GM23248 (cell line): ENCODE measurements around the gene PITPNB.

Experiments used
- EZH2 ChIP-seq: fragments of 200-600 bp; sonication (generic); IDR thresholded peaks from 2 replicates; pipeline ENCODE4 v1.6.1; 2018; ENCODE audit warnings: antibody characterized with exemption, mild to moderate bottlenecking; ENCODE audit not compliant: insufficient read depth, poor library complexity, severe bottlenecking
- EZH2phosphoT487 ChIP-seq: fragments of 200-600 bp; sonication (generic); IDR thresholded peaks from 2 replicates; pipeline ENCODE4 v1.6.1; 2018; ENCODE audit warnings: antibody characterized with exemption, moderate library complexity, mild to moderate bottlenecking, low read depth; ENCODE audit not compliant: insufficient read depth

DNA sequence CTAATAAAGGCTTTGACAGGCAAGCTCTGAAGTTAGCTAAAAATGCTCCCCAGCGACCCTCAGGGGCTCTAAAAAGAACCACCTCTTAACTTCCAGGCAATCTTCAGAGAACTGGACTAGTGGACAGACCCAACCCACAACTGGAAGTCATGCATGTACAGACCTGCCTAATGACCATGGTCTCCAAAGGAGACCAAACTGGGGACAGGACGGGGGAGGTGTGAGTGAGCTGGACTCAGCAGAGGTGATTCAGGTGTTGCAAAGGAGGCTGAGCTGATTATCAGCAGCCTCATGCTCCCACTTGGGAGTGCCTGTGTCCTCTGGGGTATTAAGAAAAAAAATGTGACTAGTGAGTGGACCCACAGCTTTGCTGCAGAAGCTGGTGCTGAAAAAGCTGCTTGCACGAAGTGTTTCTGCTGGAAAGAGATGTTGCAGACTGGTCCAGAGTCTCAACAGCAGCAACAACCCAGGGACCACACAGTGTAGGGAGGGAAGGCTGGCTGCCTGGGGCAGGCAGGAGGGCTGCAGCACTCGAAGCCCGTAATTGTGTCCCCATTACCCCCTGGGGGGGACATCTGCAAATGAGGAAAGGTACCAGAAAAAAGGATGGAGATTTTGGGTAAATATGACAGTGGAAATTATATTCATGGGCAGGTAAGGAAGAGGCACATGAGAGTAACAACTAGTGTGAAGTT, 35.3 kb downstream of the PITPNB start:
- TF ChIP-seq EZH2phosphoT487 = no peak
- TF ChIP-seq EZH2 = no peak
